SK-N-MC (cell line): Measurements from ENCODE around the gene MAN2A2.

Experiments
- DNase-seq: peaks from one replicate; pipeline ENCODE4 v3.0.0-alpha.2; 2011; ENCODE audit warnings: low read depth, low spot score
- H3K27ac ChIP-seq: fragments of 200-600 bp; sonication (generic); 2 replicates; pipeline ENCODE4 v1.5.1; 2016; ENCODE audit warnings: mixed run types
- H3K36me3 ChIP-seq: fragments of 200-600 bp; sonication (generic); 2 replicates; pipeline ENCODE4 v1.6.1; 2017; ENCODE audit warnings: antibody characterized with exemption, low read length, mixed read lengths; ENCODE audit not compliant: insufficient read depth
- H3K4me3 ChIP-seq: fragments of 200-600 bp; sonication (generic); 2 replicates; pipeline ENCODE4 v1.5.1; 2016
- H3K9ac ChIP-seq: fragments of 200-600 bp; sonication (generic); 2 replicates; pipeline ENCODE4 v1.8.0; 2017; ENCODE audit warnings: mixed run types, mixed read lengths; ENCODE audit not compliant: insufficient read length
- H3K9me3 ChIP-seq: fragments of 200-600 bp; sonication (generic); 2 replicates; pipeline ENCODE4 v1.6.1; 2017; ENCODE audit warnings: low read depth, mild to moderate bottlenecking, antibody characterized with exemption, low read length, moderate library complexity, mixed read lengths
- EZH2 ChIP-seq: fragments of 200-600 bp; sonication (generic); IDR thresholded peaks from one replicate; pipeline ENCODE4 v1.6.1; 2017; ENCODE audit warnings: antibody characterized with exemption
- FOXP2 ChIP-seq: optimal IDR thresholded peaks from 2 replicates; pipeline ENCODE3; 2011; ENCODE audit warnings: mild to moderate bottlenecking, moderate library complexity; ENCODE audit not compliant: insufficient read depth; ENCODE audit errors: extremely low read length, control extremely low read depth
- POLR2AphosphoS5 ChIP-seq: IDR thresholded peaks from 2 replicates; pipeline ENCODE4 v1.6.1; 2012; ENCODE audit warnings: mild to moderate bottlenecking, low read depth, low read length, borderline replicate concordance

Gene MAN2A2

GRCh38 chr15:90929246-90930019 lies 26.3 kb downstream of the MAN2A2 start:
- Histone ChIP-seq H3K27ac (peak overlapping the region; percentile 89), H3K9ac (peak overlapping the region; percentile 86), H3K9me3 (no peaks in the 10 kb centered on the region), H3K4me3 (peak overlapping the region; percentile 87), H3K36me3 (no peaks in the 10 kb centered on the region)
- no peak for DNase-seq
- TF ChIP-seq EZH2 = no peak

- peak overlapping the region; percentile 89 for H3K27ac ChIP-seq
Observed at GRCh38 chr15:90930861-90931574, 27.9 kb downstream of the MAN2A2 start.

GRCh38 chr15:90931575-90931827 lies 28.4 kb downstream of the MAN2A2 start:
- H3K9ac ChIP-seq = peak overlapping the region; percentile 92
- H3K9me3 ChIP-seq = no peaks in the 10 kb centered on the region
- no peaks in the 10 kb centered on the region; the same call in 1 of the 2 replicates for H3K36me3 ChIP-seq
- H3K4me3 ChIP-seq = peak overlapping the region; percentile 99
- no peak for DNase-seq
- no peak for TF ChIP-seq POLR2AphosphoS5
- no peak for TF ChIP-seq FOXP2
- TF ChIP-seq EZH2 = no peak
- H3K27ac ChIP-seq = no peak overlapping the region; the same call in 1 of the 2 replicates

More at GRCh38 chr15:90930861-90931574, 27.9 kb downstream of the MAN2A2 start:
- H3K36me3 ChIP-seq = no peaks in the 10 kb centered on the region
- H3K4me3 ChIP-seq = peak overlapping the region; percentile 99
- H3K9ac ChIP-seq = peak overlapping the region; percentile 92
- DNase-seq = no peak
- TF ChIP-seq POLR2AphosphoS5 = no peak
- TF ChIP-seq EZH2 = no peak
- no peaks in the 10 kb centered on the region for H3K9me3 ChIP-seq

DNA sequence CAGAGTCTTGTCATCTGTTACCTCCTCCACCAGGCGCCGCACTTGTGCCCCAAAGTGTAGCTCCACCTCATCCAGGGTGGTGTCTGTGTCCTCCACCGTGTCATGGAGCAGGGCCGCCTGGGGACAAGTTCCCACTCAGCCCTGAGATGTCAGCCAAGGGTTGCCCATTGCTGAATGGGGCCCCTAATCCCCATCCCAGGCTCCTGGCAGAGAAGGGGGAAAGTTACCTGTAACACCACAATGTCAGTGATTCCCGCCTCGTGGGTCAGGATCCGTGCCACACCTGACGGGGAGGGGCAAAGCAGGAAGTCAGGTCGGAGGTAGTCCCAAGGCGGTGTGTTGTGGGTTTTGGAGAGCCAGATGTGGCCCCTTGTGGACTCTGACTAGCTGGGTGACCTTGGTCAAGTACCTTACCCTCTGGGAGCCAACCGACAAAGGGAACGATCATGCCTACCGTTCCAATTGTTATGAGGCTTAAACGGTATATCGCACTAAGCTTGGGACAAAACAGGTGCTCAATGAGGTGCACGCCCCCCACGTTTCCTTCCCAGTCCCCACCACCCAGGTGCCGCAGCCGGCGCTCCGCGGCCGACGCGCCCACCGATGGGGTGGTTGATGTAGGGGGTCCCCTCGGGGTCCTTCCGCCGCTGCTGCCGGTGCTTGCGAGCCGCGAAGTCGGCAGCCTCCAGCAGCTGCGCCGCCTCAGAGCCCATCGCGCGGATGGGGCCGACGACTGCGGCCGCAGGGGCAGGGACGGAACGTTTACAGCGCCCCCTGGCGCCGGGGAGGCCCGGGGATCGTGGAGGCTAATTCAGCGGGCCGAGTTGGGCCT lies 28.9 kb downstream of the MAN2A2 start, which contains the start of gene HDDC3:
HDDC3 (minus strand) TSS at position 722 of the 832 bp plus-strand sequence; CDS start at position 713, 9 bp downstream.
- H3K4me3 ChIP-seq = peak within 1 kb of the TSS; percentile 99
- DNase-seq = no peak
- H3K9ac ChIP-seq = peak within 1 kb of the TSS; percentile 92
- H3K36me3 ChIP-seq = no peaks in the 10 kb centered on the region; the same call in 1 of the 2 replicates
- no peak within 1 kb of the TSS; the same call in 1 of the 2 replicates for H3K27ac ChIP-seq
- no peaks in the 10 kb centered on the region for H3K9me3 ChIP-seq
- TF ChIP-seq EZH2 = no peak
- peak; percentile 76 for TF ChIP-seq POLR2AphosphoS5

GRCh38 chr15:90932660-90932991 lies 29.5 kb downstream of the MAN2A2 start:
- DNase-seq = no peak
- no peaks in the 10 kb centered on the region; the same call in 1 of the 2 replicates for H3K36me3 ChIP-seq
- no peaks in the 10 kb centered on the region for H3K9me3 ChIP-seq
- TF ChIP-seq FOXP2 = no peak
- no peak for TF ChIP-seq POLR2AphosphoS5
- no peak for TF ChIP-seq EZH2
- peak overlapping the region; percentile 92 for H3K9ac ChIP-seq
- H3K27ac ChIP-seq = no peak overlapping the region
- H3K4me3 ChIP-seq = peak overlapping the region; percentile 99

GRCh38 chr15:90933301-90933700 lies 30.2 kb downstream of the MAN2A2 start:
- Histone ChIP-seq H3K36me3 (no peaks in the 10 kb centered on the region; the same call in 1 of the 2 replicates), H3K4me3 (no peak overlapping the region), H3K9me3 (no peaks in the 10 kb centered on the region), H3K27ac (no peak overlapping the region), H3K9ac (no peak overlapping the region)
- TF ChIP-seq EZH2 (no peak), FOXP2 (no peak), POLR2AphosphoS5 (no peak)
- DNase-seq = no peak

DNA sequence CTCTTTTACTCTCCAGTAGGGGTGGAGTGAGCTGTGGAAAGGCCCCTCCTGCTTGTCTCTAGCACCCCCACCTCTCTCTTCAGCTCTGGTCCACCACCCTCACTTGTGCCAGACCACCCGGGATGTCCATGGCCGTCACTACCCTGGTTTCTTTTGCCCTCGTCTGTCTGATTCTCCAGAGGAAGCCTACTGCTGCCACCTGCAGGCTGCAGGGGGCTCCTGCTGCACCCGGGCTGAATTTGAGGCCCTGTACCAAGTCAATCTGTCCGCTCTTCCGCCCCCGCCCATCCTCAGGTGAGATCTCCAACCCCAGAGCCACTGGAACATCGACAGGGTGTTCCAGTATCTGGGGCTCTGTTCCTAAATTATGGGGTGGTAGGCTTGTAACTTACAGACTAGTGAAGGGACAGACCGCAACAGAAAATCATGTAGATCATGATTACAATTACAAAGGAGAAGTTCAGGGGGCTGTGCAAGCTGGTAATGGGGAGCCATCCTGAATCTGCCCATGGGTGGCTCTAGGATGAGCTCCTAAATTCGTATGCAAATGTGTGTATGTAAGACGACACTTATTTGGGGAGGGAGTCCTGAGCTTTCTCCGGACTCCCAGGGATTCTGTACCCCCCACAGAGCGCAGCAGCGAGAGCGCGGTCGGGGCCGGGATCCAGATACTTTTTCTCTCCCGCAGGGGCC lies 31.3 kb downstream of the MAN2A2 start:
- DNase-seq = no peak
- peak overlapping the region; percentile 7 for H3K9ac ChIP-seq
- TF ChIP-seq EZH2 = no peak
- no peaks in the 10 kb centered on the region for H3K9me3 ChIP-seq
- peaks cover 4% of the 10 kb centered on the region; the same call in 1 of the 2 replicates for H3K36me3 ChIP-seq
- H3K4me3 ChIP-seq = peak overlapping the region; percentile 92
- H3K27ac ChIP-seq = no peak overlapping the region
